ENCODE results near the gene TJP3. TPM values are rescaled to one million over a fixed set of nuclear protein-coding genes. Genes with fewer than 3 reads are reported as not detected.
"Not testable (repeated sequence)": the region's sequence is repeated elsewhere in the genome, so short reads cannot be mapped to it uniquely, and the experiment has no call there.

TJP3 gene
- total RNA-seq, 4 donors from 2014 or later, result 0.60 to 1.2 (median 0.88) TPM; not detected in 1

DNA sequence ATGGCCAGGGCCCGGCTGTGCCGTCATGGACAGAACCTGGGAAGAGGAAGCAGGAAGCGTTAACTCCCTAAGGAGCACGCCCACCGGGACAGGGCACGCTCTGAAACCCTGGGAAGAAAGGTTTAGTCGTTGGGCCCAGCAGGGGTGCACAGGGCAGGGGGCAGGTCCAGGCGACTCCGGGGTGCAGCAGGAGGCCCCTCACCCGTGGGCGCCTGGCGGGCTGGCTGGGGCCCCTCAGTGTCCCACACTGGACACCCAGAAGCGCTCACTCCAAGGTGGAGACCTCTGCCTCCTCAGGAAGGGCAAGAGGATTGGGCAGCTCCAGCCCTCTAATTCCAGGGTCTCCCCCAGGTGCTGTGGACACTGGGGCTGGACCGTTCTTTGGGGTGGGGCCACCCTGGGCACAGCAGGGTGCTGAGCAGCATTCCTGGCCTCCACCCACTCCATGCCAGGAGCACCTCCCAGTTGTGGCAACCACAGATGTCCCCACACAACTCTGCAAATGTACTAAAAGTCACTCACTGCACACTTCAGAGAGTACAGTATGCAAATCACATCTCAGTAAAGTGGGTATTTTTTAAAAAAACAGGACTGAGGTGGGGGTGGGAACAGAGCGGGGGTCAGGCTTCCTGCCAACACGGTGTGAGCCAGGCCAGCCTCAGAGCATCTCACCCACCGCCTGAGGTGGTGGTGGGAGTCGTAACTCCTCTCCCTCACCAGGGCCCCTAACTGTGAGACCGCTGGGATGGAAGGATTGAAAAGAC lies 43.1 kb upstream of the TJP3 start:
- TF ChIP-seq CTCF (IDR thresholded peaks at IDR 0.05), result no peak
- DNase-seq (ENCODE audit: low spot score) (no peak), ATAC-seq (ENCODE audit: low FRiP score) (no peak)

GRCh38 chr19:3665681-3666544 lies 42.3 kb upstream of the TJP3 start:
- TF ChIP-seq CTCF (IDR thresholded peaks at IDR 0.05), result peak in 1 of 3 donors; percentile 83
- ATAC-seq (ENCODE audit: low FRiP score) (no peak), DNase-seq (ENCODE audit: low spot score) (peak; percentile 68)

GRCh38 chr19:3666545-3666856 lies 41.7 kb upstream of the TJP3 start:
- not testable (repeated sequence) for ATAC-seq (ENCODE audit: low FRiP score); DNase-seq (ENCODE audit: low spot score)

DNA sequence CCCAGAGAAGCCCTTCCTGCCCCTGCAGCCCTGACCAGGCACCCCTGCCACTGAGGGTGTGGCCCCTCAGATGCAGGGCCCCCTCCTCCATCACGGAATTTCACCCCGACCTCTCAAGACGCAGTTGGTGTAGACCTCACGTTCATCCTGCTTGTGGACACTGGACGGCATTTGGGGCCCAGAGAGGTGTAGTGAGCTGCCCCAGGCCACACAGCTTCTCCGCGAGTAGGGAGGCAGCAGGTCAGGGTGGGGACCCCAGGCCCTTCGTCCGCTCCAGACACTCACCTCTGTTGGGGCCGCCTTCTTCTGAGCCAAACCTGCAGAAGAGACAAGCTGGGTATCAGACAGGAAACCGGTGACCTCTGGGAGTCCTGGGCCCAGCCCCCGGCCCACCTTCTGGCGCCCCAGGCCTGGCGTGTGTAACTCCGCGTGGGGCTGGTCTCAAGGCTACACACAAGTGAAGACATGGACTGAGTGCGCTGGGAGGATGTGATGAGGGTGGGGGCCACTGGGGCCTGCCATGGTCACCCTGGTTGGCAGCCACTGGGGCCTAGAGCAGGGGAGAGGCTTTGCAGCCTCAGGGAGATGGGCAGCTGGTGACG lies 41.0 kb upstream of the TJP3 start:
- ATAC-seq (ENCODE audit: low FRiP score), result no peak

DNA sequence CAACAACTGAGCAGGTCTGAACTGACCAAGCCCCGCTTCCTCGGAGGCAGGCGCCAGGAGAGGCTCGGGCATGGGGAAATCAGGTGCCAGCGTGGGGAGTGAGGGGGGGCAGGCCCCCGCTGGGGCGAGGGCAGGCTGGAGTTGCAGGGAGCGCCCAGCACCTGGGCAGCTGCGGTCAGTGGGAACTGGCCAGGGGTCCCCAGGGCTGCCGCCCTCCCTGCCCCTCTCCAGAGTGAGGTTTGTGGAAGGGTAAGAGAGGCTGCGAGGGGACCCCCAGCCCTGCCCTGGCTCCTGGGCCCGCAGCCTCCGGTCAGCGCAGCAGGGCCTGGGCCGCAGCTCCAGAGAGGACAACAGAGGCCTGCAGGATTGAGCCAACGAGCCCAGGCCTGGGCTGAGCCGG lies 40.4 kb upstream of the TJP3 start:
- DNase-seq (ENCODE audit: low spot score) (no peak), ATAC-seq (ENCODE audit: low FRiP score) (no peak)
- TF ChIP-seq CTCF (IDR thresholded peaks at IDR 0.05), result no peak

More for the DNA sequence above, 41.0 kb upstream of the TJP3 start:
- DNase-seq (ENCODE audit: low spot score), result no peak
- no peak for TF ChIP-seq CTCF (IDR thresholded peaks at IDR 0.05)

GRCh38 chr19:3668331-3669081 lies 39.7 kb upstream of the TJP3 start:
- no peak for DNase-seq (ENCODE audit: low spot score)
- TF ChIP-seq CTCF (IDR thresholded peaks at IDR 0.05), result no peak
- no peak for ATAC-seq (ENCODE audit: low FRiP score)

Measured in omental fat pad (tissue), 4 donors.